Fibroblast of upper back skin (primary cell): ENCODE results near the gene ZNF428.
"Not testable (repeated sequence)": the region's sequence is repeated elsewhere in the genome, so short reads cannot be mapped to it uniquely, and the experiment has no call there.

Experiments
- DNase-seq: peaks from one replicate; pipeline ENCODE4 v3.0.0-alpha.2; 2013

Gene ZNF428

DNA sequence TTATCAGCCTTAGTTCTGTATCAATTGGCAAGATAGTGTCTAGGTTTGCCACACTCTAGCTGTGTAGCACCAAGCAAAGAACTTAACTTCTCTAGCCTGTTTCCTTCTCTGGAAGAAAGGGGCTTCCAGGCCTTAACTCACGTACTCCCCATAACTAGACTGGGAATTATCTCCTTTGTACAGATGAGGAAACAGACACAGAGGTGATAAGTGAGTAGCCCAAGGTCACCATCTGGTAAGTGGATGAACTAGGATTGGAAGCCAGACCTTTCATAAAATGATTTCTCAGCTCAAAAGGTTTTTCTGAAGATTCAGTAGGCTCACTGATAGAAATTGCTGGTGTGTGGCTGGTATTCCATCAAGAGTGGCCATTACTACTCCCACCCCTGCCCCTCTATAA is 3.1 kb downstream of the ZNF428 start:
- DNase-seq, result no peak

DNA sequence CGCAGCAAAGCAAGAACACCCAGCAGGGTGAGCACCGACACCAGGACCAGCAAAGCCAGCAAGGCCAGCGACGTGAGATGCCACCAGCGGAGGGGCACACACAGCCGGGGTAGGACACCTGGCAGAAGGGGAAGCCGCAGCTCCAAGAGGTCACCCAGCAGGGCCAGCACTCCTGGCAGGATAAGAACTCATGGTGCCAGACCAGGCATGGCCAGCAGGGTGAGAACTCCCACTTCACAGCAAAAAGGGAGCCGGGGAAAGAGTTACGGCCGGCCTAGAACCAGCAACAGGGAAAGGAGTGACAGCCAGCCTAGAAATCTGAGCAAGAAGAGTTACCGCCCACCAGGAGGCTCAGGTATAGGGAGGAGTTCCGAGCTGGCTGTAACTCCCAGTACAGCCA is 7.1 kb downstream of the ZNF428 start:
- DNase-seq, result no peak

- no peak for DNase-seq
These were observed 7.6 kb downstream of the ZNF428 start, which contains the start of gene SRRM5 for GRCh38 chr19:43611788-43612187. TSS of gene SRRM5 (plus strand) at chr19:43612088. CDS start at chr19:43612122, 34 bp downstream.

- DNase-seq, result no peak
These were observed 8.9 kb downstream of the ZNF428 start for GRCh38 chr19:43610493-43610892.

DNA sequence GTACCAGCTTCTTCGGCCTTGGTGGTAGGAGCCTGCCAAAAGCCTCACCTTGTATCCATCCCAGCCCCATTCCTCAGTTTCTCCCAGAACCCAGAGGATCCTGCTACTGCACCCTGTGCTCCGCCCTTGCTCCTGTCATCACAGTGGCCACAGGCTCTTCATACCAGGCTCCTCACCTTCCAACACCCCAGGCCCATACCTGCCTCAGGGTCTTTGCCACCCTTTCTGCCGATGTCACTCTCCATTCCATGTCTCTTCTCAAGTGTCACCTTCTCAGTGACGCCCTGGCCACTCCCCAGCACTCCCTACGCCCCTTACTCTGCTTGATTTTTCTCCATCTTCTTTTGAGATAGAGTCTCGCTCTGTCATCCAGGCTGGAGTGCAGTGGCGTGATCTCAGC is 9.6 kb downstream of the ZNF428 start:
- DNase-seq, result no peak

- DNase-seq, result no peak
These were observed 11.9 kb downstream of the ZNF428 start for GRCh38 chr19:43607238-43608205.

DNA sequence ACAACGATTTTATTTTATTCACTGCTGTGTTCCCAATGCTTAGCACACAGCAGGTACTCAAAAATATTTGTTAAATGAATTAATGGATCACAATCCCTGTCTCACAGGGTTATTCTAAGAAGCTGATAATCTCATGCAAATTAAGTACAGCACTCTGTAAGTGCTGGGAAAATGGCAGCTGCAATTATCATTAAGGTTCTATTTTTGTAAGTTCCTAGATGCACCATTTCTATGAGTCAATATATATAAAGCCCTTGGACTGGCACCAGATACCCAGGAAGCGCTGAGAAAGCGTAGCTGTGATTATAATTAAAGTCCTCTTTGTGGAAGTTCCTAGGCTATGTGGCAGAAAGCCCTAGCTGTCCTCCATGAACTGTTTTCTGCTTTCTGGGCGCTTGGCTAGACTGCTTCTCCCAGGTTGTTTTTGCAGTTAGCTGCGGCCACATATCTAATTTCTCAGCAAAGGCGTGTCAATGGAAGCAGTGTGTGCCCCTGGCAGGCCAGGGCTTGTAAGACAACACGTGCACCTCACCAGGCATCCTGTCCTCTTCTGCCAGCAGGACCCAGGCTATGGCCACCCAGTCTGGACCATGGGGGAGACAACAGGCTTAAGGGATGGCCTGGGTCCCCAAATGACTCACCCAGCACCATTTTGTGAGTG is 12.7 kb downstream of the ZNF428 start:
- DNase-seq, result no peak

DNA sequence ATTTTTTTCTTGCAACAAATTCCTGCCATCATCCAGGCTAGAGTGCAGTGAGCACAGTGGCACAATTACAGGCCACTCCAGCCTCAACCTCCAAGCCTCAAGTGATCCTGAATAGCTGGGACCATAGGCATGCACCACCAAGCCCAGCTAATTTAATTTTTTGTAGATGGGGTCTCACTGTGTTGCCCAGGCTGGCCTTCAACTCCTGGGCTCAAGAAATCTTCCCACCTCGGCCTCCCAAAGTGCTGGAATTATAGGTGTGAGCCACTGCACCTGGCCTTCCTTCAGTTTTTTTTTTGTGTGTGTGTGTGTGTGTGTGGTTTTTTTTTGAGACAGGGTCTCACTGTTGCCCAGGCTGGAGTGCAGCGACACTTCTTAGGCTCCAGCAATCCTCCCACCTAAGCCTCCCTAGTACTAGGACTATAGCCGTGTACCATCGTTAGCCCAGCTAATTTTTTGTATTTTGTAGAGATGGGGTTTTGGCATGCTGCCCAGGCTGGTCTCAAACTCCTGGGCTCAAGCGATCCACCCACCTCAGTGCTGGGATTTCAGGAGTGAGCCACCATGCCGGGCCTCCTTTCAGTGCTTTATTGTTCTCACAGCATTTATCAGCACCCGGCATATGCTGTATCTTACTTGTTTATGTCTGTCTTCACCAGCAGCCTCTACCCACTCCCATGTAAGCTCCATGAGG is 13.4 kb downstream of the ZNF428 start:
- DNase-seq, result no peak

DNA sequence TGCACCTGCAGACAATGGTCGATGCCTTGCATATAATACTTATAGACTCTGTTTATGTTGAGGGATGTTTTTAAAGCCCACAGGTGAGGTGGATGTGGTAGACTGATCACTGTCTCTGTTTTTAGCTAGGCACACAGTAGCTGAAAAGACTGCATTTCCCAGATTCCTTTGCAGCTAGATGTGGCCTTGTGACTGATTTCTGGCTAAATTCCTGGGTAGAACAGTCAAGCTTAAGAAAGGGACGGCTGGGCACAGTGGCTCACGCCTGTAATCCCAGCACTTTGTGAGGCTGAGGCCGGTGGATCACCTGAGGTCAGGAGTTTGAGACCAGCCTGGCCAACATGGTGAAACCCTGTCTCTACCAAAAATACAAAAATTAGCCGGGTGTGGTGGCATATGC is 19.1 kb downstream of the ZNF428 start:
- not testable (repeated sequence) for DNase-seq

- DNase-seq, result no peak
These were observed 19.7 kb downstream of the ZNF428 start for GRCh38 chr19:43599635-43600295.

DNA sequence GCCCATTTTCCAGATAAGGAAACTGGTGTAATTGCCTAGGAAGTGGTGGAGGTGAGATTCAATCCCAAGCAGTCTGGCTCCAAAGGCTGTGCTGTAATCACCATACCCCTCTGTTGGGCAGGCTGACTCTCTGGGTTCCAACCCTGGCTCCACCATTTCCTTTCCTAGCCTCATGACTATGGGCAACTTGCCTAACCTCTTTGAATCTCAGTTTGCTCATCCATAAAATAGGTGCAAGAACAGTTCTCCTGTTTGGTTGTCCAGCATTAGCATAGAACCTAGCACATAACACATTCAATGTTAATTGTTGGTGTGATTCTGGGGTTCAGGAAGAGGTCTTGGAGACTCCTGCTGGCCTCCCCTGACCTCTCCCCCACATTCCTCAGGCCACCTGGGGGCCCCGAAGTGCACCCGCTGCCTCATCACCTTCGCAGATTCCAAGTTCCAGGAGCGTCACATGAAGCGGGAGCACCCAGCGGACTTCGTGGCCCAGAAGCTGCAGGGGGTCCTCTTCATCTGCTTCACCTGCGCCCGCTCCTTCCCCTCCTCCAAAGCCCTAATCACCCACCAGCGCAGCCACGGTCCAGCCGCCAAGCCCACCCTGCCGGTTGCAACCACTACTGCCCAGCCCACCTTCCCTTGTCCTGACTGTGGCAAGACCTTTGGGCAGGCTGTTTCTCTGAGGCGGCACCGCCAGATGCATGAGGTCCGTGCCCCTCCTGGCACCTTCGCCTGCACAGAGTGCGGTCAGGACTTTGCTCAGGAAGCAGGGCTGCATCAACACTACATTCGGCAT is 20.8 kb downstream of the ZNF428 start:
- DNase-seq, result no peak

GRCh38 chr19:43597876-43598275 is 21.6 kb downstream of the ZNF428 start:
- no peak for DNase-seq

GRCh38 chr19:43596842-43597461 is 22.5 kb downstream of the ZNF428 start:
- no peak for DNase-seq

DNA sequence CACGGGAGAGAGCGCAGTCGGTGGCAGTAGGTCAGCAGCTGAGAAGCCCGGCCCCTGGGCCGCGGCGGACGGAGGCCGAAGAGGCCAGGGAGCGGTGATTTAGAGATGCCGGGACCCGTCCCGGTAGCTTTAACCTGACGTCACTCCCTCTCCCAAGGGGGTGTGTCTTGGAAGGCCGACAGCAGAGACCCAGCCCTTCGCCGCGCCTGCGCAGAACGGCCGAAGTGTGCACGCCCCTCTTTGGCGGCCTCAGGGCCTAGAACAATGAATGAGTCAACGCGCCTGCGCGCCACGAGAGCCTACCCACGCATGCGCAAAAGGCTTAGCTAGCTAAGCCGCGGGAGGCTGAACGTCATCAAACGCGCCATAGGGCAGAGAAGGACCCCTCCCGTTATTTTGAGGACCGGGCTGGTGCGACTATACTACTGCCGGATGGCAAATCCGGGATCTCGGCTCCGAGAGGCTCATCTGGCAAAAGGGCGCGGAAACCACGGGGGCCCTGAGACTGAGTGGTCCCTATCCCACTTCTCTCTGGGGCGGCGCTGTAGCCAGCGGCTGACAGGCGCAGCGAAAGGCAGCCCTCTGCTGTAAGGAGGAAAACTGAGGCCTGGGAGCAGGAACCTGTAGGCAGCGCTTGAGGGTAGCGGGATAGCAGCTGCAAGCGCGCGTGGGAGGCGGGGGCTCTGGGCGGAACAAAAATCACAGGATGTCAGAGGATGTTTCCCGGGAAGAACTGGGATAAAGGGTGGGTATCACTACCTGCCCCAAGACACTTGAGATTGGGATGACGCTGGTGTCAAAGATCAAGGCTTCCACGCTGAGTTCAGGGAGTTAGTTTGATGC is 23.2 kb downstream of the ZNF428 start, which contains the start of the genes IRGQ and ZNF576:
Gene IRGQ (minus strand): TSS at position 136 of the 843 bp plus-strand sequence. CDS start 796 bp downstream, outside the sequence.
Gene ZNF576 (plus strand): TSS at position 597 of the 843 bp plus-strand sequence. CDS start 514 bp downstream, outside the sequence.
- DNase-seq, result peak; percentile 99

DNA sequence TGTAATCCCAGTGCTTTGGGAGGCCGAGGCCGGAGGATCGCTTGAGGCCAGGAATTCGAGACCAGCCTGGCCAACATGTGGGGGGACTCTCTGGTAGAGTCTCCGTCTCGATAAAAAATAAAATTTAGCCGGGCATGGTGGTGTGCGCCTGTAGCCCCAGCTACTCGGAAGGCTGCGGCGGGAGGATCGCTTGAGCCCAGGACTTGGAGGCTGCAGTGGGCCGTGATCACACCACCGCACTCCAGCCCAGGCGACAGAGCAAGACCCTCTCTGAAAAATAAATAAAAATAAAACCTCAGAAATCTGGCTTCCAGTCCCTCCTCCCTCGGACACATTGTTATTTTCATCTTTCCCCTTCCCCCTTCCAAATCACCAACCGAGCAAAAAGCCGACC is 23.8 kb downstream of the ZNF428 start:
- no peak for DNase-seq

DNA sequence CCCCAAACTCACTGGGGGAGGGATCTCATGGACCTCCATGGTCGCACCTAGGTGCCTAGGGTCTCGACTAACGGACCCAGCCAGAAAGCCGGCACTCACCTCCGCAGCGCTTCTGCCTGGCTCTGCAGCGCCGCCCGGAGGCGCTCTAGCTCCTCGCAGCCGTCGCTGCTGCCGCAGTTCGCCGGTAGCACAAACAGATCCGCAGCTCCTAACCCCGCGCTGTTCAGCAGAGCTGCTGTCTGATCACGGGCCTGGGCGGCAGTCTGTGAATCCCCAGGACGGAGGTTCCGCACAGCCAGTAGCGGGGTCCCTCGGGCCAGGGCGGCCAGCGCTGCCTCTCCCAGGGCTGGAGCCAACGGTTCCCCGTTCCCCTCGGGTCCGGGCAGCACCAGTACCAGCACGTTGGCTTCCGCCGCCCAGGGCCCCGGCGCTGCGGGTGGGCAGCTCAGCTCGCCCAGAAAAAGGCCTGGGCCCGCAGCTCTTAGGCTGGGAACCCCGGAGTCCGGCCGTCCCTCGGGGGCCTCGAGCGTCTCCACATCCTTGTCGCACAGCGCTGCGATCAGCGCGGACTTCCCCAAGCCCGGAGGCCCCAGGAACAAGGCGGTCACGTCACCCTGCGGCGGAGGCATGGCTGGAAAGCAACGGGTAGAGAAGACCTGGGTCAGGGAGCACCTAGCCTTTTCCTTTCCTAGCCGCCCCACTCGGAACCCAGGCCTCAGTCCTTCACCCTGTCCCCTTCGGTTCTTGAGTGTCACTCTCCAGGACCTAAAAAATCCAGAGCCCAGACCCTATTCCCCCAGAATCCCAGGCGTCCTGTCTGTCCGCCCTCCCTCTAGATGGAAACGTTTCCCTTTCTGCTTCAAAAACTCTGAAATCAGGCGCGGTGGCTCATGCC is 24.5 kb downstream of the ZNF428 start:
- peak; percentile 33 for DNase-seq

DNA sequence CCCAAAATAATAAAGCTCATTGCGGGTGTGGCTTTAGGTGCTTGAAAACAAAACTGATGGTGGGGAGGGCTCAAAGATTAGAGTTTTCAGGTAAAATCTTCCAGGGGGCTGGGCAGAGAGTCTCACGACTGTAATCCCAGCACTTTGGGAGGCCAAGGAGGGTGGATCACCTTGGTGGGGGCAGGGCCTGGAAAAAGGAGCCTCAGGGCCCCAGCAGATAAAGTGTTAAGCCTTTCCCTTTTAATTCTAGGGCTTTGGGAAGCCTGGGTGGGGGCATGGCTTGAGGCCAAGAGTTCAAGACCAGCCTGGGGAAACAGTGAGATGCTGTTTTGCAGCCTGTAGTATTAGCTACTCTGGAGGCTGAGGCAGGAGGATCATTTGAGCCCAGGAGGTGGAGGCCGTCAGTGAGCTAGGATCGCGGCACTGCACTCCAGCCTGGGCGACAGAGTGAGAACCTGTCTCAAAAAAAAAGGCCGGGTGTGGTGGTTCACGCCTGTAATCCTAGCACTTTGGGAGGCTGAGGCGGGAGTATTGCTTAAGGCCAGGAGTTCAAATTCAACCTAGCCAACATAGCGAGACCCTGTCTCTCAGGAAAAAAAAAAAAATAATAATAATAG is 25.2 kb downstream of the ZNF428 start:
- no peak for DNase-seq

DNA sequence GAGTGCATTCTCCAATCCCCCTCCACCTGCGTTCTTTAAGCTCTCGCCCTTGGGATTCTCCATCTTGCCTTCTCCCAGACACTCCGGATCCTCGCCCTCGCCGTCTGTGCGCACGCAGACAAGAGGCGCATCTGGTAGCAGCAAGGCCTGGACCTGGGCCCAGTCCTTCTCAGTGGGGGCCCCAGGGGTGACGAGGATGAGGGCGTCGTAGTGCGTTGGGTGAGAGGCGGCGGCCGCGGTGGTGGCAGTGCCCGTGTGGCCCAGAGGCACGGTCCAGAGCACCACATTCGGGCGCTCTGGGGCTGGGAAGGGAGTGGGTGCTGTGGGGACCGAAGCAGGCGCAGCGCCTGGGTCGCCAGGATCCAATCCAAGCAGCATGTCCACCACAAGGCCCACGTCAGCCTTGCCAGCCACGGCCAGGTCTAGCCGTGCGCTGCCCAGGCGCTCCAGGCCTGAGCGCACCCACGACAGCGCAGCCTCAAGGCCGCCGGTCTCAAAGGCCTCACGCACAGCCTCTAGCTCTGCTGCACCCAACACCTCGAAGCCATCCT is 26.6 kb downstream of the ZNF428 start:
- no peak for DNase-seq
